HEK293T (cell line): Measurements from ENCODE around the gene SMPD3.

Source experiments
- CTCF ChIA-PET: fragments of 350-600 bp; formaldehyde crosslinking; extraction: SDS; loops from one replicate; lab custom pipeline; 2021; ENCODE audit warnings: antibody characterized with exemption, inconsistent platforms; lab: Yijun Ruan, JAX
- POLR2A ChIA-PET: fragments of 350-600 bp; formaldehyde crosslinking; extraction: SDS; loops from one replicate; lab custom pipeline; 2020; ENCODE audit warnings: antibody characterized with exemption, inconsistent platforms; lab: Yijun Ruan, JAX
- DNase-seq: peaks from one replicate; pipeline ENCODE4 v3.0.0; 2012; ENCODE audit warnings: mixed read lengths; ENCODE audit errors: extremely low spot score
- ARNT ChIP-seq: fragments of 450-650 bp; IDR thresholded peaks from 2 replicates; pipeline ENCODE4 v1.6.1; 2017; ENCODE audit warnings: mild to moderate bottlenecking
- BHLHE40 ChIP-seq: fragments of 450-650 bp; IDR thresholded peaks from 2 replicates; pipeline ENCODE4 v1.6.1; 2016; ENCODE audit warnings: mild to moderate bottlenecking, moderate library complexity, borderline replicate concordance
- CTBP1 ChIP-seq: fragments of 450-650 bp; IDR thresholded peaks from 2 replicates; pipeline ENCODE4 v1.6.1; 2016; ENCODE audit warnings: borderline replicate concordance
- ELF4 ChIP-seq: fragments of 450-650 bp; IDR thresholded peaks from 2 replicates; pipeline ENCODE4 v1.6.1; 2017; ENCODE audit warnings: antibody characterized with exemption
- FOXA1 ChIP-seq: fragments of 450-650 bp; IDR thresholded peaks from 2 replicates; pipeline ENCODE4 v1.6.1; 2016; ENCODE audit warnings: mild to moderate bottlenecking
- FOXK2 ChIP-seq: fragments of 450-650 bp; IDR thresholded peaks from 2 replicates; pipeline ENCODE4 v1.6.1; 2016; ENCODE audit warnings: mild to moderate bottlenecking
- FOXM1 ChIP-seq: fragments of 450-650 bp; IDR thresholded peaks from 2 replicates; pipeline ENCODE4 v1.6.1; 2017; ENCODE audit warnings: mild to moderate bottlenecking, borderline replicate concordance
- HDGF ChIP-seq: fragments of 450-650 bp; IDR thresholded peaks from 2 replicates; pipeline ENCODE4 v1.6.1; 2017; ENCODE audit warnings: antibody characterized with exemption, borderline replicate concordance
- L3MBTL2 ChIP-seq: fragments of 450-650 bp; conservative IDR thresholded peaks from 2 replicates; pipeline ENCODE4 v1.6.1; 2016; ENCODE audit warnings: mild to moderate bottlenecking
- LEF1 ChIP-seq: fragments of 450-650 bp; IDR thresholded peaks from 2 replicates; pipeline ENCODE4 v1.6.1; 2017; ENCODE audit warnings: mild to moderate bottlenecking, borderline replicate concordance
- NFRKB ChIP-seq: fragments of 450-650 bp; IDR thresholded peaks from 2 replicates; pipeline ENCODE4 v1.6.1; 2016; ENCODE audit warnings: mild to moderate bottlenecking, moderate library complexity
- SP1 ChIP-seq: fragments of 450-650 bp; IDR thresholded peaks from 2 replicates; pipeline ENCODE4 v1.6.1; 2017
- SUZ12 ChIP-seq: fragments of 450-650 bp; IDR thresholded peaks from 2 replicates; pipeline ENCODE4 v1.6.1; 2016; ENCODE audit warnings: mild to moderate bottlenecking
- TARDBP ChIP-seq: fragments of 450-650 bp; IDR thresholded peaks from 2 replicates; pipeline ENCODE4 v1.6.1; 2016
- ZNF384 ChIP-seq: fragments of 450-650 bp; IDR thresholded peaks from 2 replicates; pipeline ENCODE4 v1.6.1; 2016
- TF ChIP-seq, protein P1 (sequence below): fragments of 450-650 bp; IDR thresholded peaks from 2 replicates; pipeline ENCODE4 v1.6.1; 2016

Gene SMPD3

GRCh38 chr16:68346892-68347480 is 101.3 kb downstream of the SMPD3 start:
- DNase-seq = no peak
- no peak for TF ChIP-seq L3MBTL2
- TF ChIP-seq ZNF384 = no peak
- no peak for TF ChIP-seq FOXA1
- TF ChIP-seq ARNT = no peak
- TF ChIP-seq CTBP1 = no peak
- no peak for TF ChIP-seq SUZ12
- no peak for TF ChIP-seq BHLHE40
- POLR2A ChIA-PET = no interaction called here
- CTCF ChIA-PET = no interaction called here

GRCh38 chr16:68345958-68346635 is 102.2 kb downstream of the SMPD3 start:
- ChIA-PET CTCF (no interaction called here), POLR2A (no interaction called here)
- no peak for DNase-seq
- no peak for TF ChIP-seq L3MBTL2
- TF ChIP-seq ZNF384 = no peak
- TF ChIP-seq NFRKB = no peak
- TF ChIP-seq LEF1 = no peak
- no peak for TF ChIP-seq BHLHE40
- no peak for TF ChIP-seq SUZ12
- TF ChIP-seq CTBP1 = no peak
- TF ChIP-seq ARNT = no peak
- no peak for TF ChIP-seq FOXA1
- no peak for TF ChIP-seq TARDBP
- no peak for TF ChIP-seq ELF4

DNA sequence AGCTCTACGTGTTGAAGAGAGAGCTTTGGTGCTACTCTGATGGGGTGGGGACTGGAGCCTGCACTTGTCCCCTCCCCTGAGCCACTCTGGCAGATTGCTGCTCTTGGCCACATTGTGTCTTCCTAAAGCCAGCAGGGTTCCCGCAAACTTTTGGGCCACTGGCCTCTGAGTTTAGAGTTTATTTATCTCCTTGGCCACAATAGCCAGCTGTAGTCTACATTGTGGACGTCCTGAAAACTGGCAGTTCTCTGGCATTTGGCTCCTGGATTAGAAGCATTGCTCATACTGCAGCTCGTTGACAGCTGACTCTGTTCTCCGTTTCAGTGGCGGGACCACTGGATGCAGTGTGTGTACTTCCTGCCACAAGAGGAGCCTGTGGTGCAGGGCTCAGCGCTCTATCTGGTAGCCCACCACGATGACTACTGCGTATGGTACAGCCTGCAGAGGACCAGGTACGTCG is 102.9 kb downstream of the SMPD3 start:
- no peak for DNase-seq
- TF ChIP-seq HDGF (no peak), ZNF384 (no peak), SP1 (no peak)
- ChIA-PET POLR2A (no interaction called here), CTCF (no interaction called here)

DNA sequence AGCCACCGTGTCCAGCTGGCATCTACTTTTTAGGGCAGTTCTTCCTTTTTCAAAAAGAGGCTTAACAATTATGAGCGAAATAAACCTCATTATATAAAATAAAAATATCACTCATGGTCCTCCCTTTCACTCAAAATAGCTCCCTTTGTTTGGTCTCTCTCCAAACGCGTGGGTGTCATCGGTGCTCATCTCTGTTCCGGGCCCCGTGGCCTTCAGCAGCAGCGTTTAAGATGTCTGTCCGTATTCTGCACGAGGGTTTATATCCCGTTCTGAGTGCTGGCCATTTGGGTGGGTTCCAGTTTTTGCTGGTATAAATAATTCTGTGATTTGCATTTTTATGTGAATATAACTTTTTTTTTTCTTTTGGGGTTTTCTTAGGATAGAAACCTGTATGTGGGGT is 104.1 kb downstream of the SMPD3 start:
- no peak for TF ChIP-seq NFRKB
- TF ChIP-seq, protein P1, sequence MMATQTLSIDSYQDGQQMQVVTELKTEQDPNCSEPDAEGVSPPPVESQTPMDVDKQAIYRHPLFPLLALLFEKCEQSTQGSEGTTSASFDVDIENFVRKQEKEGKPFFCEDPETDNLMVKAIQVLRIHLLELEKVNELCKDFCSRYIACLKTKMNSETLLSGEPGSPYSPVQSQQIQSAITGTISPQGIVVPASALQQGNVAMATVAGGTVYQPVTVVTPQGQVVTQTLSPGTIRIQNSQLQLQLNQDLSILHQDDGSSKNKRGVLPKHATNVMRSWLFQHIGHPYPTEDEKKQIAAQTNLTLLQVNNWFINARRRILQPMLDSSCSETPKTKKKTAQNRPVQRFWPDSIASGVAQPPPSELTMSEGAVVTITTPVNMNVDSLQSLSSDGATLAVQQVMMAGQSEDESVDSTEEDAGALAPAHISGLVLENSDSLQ = no peak
- no peak for TF ChIP-seq FOXM1
- no peak for TF ChIP-seq SUZ12
- no peak for TF ChIP-seq ELF4
- no peak for TF ChIP-seq HDGF
- no peak for TF ChIP-seq SP1
- no peak for TF ChIP-seq TARDBP
- TF ChIP-seq BHLHE40 = no peak
- no peak for TF ChIP-seq CTBP1
- no peak for TF ChIP-seq ARNT
- no peak for TF ChIP-seq FOXK2
- ChIA-PET POLR2A (no interaction called here), CTCF (interaction anchor here (0.6 kb wide), 1 partner anchor 340 kb away, joined by 4 read pairs; no protein-coding TSS in a partner anchor)
- DNase-seq = no peak

DNA sequence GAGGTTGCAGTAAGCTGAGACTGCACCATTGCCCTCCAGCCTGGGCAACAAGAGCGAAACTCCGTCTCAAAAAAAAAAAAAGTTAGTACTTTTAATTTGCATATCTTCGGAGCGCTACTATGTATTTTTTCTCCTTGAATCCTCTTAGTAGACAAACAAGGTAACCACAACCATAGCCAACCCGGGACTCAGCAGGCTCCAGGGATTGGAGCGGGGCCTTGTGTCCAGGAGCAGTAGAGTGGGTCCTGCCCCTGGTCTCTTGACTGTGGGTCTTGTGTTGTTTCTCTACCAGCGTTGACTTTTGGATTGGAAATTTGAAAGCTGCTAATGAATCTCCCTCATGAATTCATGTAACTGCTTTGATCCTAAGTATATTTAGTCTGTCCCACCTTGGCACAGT is 105.2 kb downstream of the SMPD3 start:
- ChIA-PET CTCF (no interaction called here), POLR2A (no interaction called here)
- TF ChIP-seq ZNF384 (no peak), TARDBP (no peak), BHLHE40 (no peak), FOXM1 (no peak)
- no peak for DNase-seq

DNA sequence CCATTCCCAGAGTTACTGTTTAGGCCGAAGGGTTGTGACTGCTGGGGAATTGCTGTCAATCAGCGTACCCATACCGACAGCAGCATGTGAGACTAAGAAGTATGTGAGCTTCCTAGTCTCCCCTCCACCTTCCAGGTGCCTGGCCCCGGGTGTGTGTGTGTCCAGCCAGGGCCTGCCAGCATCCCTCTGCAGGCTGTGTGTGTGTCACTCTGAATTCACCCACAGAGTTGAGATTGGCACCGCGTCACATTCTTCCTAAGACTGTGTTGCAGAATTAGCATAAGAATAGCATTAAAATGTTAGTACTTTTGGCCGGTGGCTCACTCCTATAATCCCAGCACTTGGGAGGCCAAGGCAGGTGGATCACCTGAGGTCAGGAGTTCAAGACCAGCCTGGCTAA is 105.7 kb downstream of the SMPD3 start:
- TF ChIP-seq L3MBTL2 = no peak
- no peak for TF ChIP-seq FOXK2
- no peak for TF ChIP-seq ELF4
- TF ChIP-seq NFRKB = no peak
- no peak for TF ChIP-seq HDGF
- no peak for TF ChIP-seq TARDBP
- TF ChIP-seq ZNF384 = no peak
- no peak for TF ChIP-seq ARNT
- TF ChIP-seq FOXM1 = no peak
- no peak for TF ChIP-seq FOXA1
- no peak for TF ChIP-seq SP1
- no peak for TF ChIP-seq LEF1
- no peak for TF ChIP-seq CTBP1
- no peak for TF ChIP-seq BHLHE40
- no peak for TF ChIP-seq SUZ12
- TF ChIP-seq, protein P1 = no peak
- no peak for DNase-seq
- POLR2A ChIA-PET = no interaction called here
- CTCF ChIA-PET = no interaction called here

DNA sequence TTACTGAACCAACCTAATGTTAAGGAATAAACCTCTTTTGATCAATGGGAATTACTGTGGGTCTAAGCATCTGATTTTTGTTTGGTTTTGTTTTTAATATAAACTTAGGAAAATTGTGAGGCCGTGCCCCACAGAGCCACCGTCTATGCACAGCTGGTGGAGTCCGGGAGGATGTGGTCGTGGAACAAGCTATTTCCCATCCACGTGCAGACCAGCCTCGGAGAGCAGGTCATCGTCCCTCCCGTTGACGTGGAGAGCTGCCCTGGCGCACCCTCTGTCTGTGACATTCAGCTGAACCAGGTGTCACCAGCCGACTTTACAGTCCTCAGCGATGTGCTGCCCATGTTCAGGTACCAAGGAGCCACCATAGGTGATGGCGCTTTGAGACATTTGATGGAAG is 109.1 kb downstream of the SMPD3 start:
- POLR2A ChIA-PET = interaction anchor here (0.9 kb wide), 1 partner anchor 75 kb away, joined by 3 read pairs; the partner anchor contains the start of gene SLC7A6
- CTCF ChIA-PET = interaction anchor here (1.1 kb wide), 1 partner anchor 78 kb away, joined by 4 read pairs; no protein-coding TSS in a partner anchor
- no peak for DNase-seq
- TF ChIP-seq L3MBTL2 (no peak), HDGF (no peak), TARDBP (no peak), ZNF384 (no peak), NFRKB (no peak), BHLHE40 (no peak), CTBP1 (no peak), FOXM1 (no peak), ELF4 (no peak), FOXA1 (no peak), LEF1 (no peak), ARNT (no peak), FOXK2 (no peak), SUZ12 (no peak)
- TF ChIP-seq, protein P1 = no peak
